ENCODE measurements around the gene C3orf52. TPM values are rescaled to one million over a fixed set of nuclear protein-coding genes. Genes with fewer than 3 reads are reported as not detected.
A peak's percentile ranks its signal among the peaks of the same experiment; 100 is the strongest.

Gene C3orf52
- total RNA-seq, 1 donor from 2014 or later, result 42.5 TPM

DNA sequence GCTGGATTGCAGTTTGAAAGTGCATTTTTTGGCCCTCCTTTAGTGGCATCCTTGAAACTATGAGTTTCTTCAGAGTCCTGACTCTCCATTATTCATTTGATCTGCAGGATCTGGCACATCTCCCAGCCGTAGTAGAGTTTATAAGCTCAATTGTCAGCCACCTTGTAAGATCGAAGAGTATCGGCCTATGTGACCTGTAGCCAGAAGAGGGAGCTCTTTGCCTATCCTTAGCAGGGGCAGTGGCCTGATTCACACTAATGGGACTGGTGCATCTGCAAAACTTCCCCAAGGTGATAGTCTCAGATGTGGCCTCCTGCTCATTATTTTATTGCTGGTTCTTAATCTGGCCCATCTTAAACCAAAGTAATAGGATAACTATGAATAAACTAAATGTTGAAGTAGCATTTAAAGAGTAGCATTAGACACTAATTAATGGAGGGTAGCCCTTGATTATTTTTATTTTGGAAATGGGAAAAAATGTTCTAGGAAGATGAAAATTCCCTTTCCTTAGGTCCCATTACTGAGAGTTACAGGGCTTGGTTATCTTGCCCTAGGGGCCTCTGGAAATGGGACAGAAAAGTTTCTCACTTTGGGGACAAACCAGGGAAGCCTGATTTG lies 25.7 kb downstream of the C3orf52 start:
- Histone ChIP-seq H3K27me3 (ENCODE audit: control insufficient read depth, insufficient read depth, low read length) (no peaks in the 10 kb centered on the region), H3K4me3 (ENCODE audit: low read depth, low read length) (no peak overlapping the region)
- TF ChIP-seq, protein P1, sequence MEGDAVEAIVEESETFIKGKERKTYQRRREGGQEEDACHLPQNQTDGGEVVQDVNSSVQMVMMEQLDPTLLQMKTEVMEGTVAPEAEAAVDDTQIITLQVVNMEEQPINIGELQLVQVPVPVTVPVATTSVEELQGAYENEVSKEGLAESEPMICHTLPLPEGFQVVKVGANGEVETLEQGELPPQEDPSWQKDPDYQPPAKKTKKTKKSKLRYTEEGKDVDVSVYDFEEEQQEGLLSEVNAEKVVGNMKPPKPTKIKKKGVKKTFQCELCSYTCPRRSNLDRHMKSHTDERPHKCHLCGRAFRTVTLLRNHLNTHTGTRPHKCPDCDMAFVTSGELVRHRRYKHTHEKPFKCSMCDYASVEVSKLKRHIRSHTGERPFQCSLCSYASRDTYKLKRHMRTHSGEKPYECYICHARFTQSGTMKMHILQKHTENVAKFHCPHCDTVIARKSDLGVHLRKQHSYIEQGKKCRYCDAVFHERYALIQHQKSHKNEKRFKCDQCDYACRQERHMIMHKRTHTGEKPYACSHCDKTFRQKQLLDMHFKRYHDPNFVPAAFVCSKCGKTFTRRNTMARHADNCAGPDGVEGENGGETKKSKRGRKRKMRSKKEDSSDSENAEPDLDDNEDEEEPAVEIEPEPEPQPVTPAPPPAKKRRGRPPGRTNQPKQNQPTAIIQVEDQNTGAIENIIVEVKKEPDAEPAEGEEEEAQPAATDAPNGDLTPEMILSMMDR (IDR thresholded peaks at IDR 0.05; ENCODE audit: insufficient read depth, low read length, poor library complexity, severe bottlenecking), result peak; percentile 79

DNA sequence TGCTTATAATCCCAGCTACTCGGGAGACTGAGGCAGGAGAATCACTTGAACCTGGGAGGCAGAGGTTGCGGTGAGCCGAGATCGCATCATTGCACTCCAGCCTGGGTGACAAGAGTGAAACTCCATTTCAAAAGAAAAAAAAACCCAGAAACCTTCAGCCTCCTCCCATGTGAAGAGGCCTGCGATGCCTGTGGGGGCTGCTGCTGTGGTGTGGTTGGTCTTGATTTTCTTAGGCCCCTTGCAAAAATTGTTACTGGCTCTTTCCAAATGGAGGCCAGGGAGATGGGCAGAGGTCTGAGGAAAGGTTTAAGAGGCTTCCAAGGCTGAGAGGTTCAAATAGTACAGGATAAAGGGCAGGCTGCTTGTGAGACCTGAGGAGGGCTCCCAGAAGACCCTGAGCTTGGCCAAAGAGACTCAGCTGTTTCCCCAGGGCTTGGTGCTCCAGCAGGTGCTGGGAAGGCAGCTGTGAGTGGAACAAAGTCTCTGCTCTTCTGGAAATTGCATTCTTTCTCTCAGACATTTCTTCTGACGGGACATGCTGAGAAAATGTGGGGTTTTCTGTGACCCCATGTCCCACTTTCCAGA lies 28.5 kb downstream of the C3orf52 start:
- TF ChIP-seq, protein P1 (IDR thresholded peaks at IDR 0.05; ENCODE audit: insufficient read depth, low read length, poor library complexity, severe bottlenecking), result no peak
- DNase-seq (ENCODE audit: low read depth), result no peak
- H3K36me3 ChIP-seq (ENCODE audit: control insufficient read depth, insufficient read depth, low read length), result peaks cover 4% of the 10 kb centered on the region
- no peaks in the 10 kb centered on the region for H3K27me3 ChIP-seq (ENCODE audit: control insufficient read depth, insufficient read depth, low read length)
- H3K4me3 ChIP-seq (ENCODE audit: low read depth, low read length), result no peak overlapping the region

More for the DNA sequence above, 25.7 kb downstream of the C3orf52 start:
- peaks cover 3% of the 10 kb centered on the region for H3K36me3 ChIP-seq (ENCODE audit: control insufficient read depth, insufficient read depth, low read length)
- no peak for DNase-seq (ENCODE audit: low read depth)

DNA sequence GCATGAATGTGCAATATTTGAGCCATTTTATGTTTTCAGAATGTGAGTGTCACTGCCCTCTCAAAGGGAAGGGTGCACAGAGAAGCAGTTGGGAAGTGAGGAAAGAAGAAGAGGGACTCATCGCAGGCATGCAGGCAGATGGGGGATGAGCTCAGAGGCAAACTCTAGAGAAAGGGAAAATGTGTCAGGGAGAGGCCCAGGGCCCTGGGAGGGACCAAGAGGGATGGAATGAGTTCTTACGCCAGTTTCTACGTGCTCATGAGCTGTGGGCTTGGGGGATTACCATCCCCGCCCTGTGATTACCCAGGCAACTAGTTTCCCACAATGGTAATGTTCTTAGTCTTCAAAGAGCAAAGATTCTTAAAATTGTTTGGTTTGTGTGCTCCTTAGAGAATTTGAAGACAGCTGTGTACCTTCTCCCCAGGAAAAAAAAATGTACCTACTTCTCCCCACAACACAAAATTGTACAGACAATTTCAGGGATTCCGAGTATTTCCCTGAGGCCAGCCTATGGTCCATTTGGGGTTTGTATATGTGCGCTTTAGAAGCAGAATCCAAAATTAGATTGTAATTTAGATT lies 29.1 kb downstream of the C3orf52 start:
- no peak for DNase-seq (ENCODE audit: low read depth)

DNA sequence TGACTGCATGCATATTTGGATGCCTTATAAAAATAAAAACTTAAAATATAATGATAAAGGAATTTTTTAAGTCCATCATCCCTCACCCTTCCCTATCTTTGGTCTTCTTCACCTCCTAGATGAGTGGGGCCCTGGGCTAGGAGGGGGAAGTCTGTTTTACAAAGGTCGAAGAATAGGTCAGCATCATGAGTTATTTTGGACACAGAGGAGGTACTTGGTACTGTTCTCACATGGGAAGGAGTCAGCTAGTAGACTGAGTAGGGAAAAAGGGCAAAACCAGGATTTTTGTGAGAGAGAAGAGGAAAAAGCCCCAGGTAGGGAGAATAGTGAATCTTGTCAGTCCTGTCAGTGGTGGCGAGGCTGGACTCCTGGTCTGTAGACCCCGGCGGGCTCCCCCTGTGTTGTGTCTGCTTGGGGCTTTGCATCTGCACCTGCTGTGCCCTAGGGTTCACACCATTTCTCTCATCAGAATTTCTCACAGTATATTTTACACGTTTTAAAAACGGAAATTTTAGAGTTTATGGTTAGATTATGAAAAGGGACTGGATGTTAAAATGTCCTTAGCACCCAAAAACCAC lies 29.7 kb downstream of the C3orf52 start:
- DNase-seq (ENCODE audit: low read depth), result no peak
- H3K27me3 ChIP-seq (ENCODE audit: control insufficient read depth, insufficient read depth, low read length), result no peaks in the 10 kb centered on the region
- TF ChIP-seq, protein P1 (IDR thresholded peaks at IDR 0.05; ENCODE audit: insufficient read depth, low read length, poor library complexity, severe bottlenecking), result no peak
- H3K36me3 ChIP-seq (ENCODE audit: control insufficient read depth, insufficient read depth, low read length), result peaks cover 4% of the 10 kb centered on the region
- no peak overlapping the region for H3K4me3 ChIP-seq (ENCODE audit: low read depth, low read length)

More for the DNA sequence above, 29.1 kb downstream of the C3orf52 start:
- TF ChIP-seq, protein P1 (IDR thresholded peaks at IDR 0.05; ENCODE audit: insufficient read depth, low read length, poor library complexity, severe bottlenecking), result no peak
- Histone ChIP-seq H3K4me3 (ENCODE audit: low read depth, low read length) (no peak overlapping the region), H3K27me3 (ENCODE audit: control insufficient read depth, insufficient read depth, low read length) (no peaks in the 10 kb centered on the region), H3K36me3 (ENCODE audit: control insufficient read depth, insufficient read depth, low read length) (peaks cover 4% of the 10 kb centered on the region)

DNA sequence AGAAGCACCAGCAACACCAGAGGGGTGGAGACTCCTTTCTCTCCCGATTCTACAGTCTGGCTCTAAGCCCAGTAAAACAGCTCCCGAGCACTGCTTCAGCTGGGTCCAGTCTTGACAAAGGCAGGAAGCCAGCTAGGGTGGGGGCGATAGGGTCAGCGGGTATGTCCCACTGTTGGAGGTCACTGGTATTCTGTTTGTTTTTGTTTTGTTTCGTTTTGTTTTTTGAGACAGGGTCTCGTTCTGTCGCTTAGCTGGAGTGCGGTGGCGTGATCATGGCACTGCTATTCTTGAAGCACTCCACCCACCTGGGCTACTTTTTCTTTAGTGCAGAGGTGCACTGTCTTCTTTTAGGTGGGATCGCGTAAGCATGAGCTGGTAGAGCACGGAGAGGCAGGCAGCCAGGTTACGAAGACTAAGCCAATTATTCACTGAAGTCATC lies 30.6 kb downstream of the C3orf52 start:
- Histone ChIP-seq H3K36me3 (ENCODE audit: control insufficient read depth, insufficient read depth, low read length) (peaks cover 4% of the 10 kb centered on the region), H3K27me3 (ENCODE audit: control insufficient read depth, insufficient read depth, low read length) (no peaks in the 10 kb centered on the region), H3K4me3 (ENCODE audit: low read depth, low read length) (no peak overlapping the region)
- DNase-seq (ENCODE audit: low read depth), result no peak
- TF ChIP-seq, protein P1 (IDR thresholded peaks at IDR 0.05; ENCODE audit: insufficient read depth, low read length, poor library complexity, severe bottlenecking), result no peak
